ENCODE results near the gene LIM2.

The LIM2 gene

DNA sequence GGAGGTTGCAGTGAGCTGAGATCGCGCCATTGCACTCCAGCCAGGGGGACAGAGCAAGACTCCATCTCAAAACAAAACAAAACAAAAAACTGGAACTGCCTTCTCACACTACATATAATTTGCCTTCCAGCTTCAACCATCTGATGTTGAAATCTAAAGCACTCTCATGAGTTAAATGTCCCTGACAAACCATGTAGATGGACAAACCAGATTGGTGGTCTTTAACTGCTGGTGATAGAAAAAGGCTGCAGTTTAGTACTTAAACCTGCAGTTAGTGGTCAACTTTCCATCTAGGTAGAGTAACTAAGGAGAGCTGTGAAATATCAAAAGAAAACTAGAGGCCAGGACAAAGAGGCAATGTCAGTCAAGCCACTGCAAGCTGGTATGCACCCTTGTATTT is 8.4 kb upstream of the LIM2 start:
- no peak for DNase-seq (ENCODE audit: low read depth in 2 of 2)

- DNase-seq (ENCODE audit: low read depth in 2 of 2): peak; percentile 70 to 83
Measured at GRCh38 chr19:51394050-51394836, 6.5 kb upstream of the LIM2 start.

GRCh38 chr19:51392701-51393100 is 4.9 kb upstream of the LIM2 start:
- no peak for DNase-seq (ENCODE audit: low read depth in 2 of 2)

DNA sequence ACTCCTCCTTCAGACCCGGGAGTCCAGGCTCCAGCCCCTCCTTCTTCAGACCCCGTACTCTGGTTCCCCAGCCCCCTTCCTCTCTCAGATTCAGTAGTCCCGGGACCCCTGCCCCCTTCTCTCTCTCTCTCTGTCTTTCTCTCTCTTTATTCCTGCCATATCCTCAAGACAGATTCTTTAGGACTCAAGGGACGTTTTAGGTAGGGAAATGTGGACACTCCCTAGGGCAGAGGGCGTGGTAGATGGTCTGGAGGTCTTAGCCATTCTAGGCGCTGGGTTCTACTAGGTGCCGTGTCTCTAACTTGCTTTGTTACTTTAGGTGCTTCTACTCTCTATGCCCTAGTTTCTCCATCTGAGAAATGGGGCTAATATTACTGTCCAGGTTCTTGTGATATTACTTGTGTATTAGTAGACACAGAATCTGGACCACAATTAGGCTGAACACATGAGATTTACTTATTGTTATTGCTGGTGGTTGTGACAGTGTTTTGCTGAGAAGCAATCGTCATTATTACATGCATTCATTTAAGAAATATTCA is 3.4 kb upstream of the LIM2 start:
- DNase-seq (ENCODE audit: low read depth in 2 of 2): no peak

- DNase-seq (ENCODE audit: low read depth in 2 of 2): no peak
Measured at GRCh38 chr19:51389143-51389542, 1.4 kb upstream of the LIM2 start.

DNA sequence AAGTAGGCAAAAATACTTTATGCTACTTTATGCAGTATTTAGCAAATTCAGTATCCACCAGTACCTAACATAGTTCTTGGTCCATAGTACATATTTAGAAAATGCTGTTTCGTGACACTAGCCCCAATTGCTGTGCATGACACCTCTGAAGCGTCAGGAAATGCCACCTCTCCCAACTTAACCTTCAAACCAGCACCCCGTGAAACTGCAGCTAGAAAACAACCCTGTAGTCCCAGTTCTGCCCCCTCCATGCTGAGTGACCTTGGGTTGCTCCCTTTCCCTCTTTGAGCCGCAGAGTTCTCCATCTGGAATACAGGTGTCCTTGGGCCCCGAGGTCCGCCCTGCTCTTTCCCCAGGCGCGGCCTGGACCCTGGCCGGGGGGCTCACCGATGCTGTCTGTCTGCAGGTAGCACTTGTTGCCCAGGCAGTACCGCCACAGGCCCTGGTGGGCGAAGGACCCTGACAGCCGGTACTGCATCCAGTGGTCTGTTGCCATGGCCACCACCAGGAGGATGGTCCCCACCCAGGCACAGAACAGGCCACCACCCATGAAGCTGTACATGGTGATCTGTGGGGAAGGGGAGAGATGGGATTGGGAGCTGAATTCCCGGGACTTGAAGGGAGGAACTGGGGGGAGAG is 773 bp downstream of the LIM2 start:
- no peak for DNase-seq (ENCODE audit: low read depth in 2 of 2)

- no peak for DNase-seq (ENCODE audit: low read depth in 2 of 2)
Measured at GRCh38 chr19:51382004-51382403, 5.8 kb downstream of the LIM2 start.

GRCh38 chr19:51380379-51380778 is 7.4 kb downstream of the LIM2 start:
- DNase-seq (ENCODE audit: low read depth in 2 of 2): no peak

GRCh38 chr19:51377422-51377821 is 10.4 kb downstream of the LIM2 start:
- no peak for DNase-seq (ENCODE audit: low read depth in 2 of 2)

DNA sequence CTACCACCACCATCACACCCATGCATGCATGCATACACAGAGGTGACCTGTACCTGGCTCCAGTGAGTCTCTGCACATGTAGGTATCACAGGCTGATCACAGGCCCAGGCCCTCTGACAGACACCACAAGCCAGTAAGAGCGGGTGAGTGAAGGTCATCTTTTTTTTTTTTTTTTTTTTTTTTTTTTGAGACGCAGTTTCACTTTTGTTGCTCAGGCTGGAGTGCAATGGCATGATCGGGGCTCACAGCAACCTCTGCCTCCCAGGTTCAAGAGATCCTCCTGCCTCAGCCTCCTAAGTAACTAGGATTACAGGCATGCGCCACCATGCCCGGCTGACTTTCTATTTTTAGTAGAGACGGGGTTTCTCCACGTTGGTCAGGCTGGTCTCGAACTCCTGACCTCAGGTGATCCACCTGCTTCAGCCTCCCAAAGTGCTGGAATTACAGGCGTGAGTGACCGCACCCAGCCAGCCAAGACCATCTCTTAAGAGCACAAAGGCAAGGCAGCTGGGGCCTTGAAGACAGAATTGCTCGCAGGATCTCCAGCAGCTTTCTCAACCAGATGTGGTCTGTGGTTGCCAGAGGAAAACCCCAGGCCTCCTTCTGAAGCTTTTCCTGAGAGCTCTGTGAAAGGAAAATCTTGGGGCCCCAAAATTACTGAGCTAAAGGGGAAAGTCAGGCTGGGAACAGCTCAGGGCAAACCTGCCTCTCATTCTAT is 12.1 kb downstream of the LIM2 start:
- DNase-seq (ENCODE audit: low read depth in 2 of 2): no peak

DNA sequence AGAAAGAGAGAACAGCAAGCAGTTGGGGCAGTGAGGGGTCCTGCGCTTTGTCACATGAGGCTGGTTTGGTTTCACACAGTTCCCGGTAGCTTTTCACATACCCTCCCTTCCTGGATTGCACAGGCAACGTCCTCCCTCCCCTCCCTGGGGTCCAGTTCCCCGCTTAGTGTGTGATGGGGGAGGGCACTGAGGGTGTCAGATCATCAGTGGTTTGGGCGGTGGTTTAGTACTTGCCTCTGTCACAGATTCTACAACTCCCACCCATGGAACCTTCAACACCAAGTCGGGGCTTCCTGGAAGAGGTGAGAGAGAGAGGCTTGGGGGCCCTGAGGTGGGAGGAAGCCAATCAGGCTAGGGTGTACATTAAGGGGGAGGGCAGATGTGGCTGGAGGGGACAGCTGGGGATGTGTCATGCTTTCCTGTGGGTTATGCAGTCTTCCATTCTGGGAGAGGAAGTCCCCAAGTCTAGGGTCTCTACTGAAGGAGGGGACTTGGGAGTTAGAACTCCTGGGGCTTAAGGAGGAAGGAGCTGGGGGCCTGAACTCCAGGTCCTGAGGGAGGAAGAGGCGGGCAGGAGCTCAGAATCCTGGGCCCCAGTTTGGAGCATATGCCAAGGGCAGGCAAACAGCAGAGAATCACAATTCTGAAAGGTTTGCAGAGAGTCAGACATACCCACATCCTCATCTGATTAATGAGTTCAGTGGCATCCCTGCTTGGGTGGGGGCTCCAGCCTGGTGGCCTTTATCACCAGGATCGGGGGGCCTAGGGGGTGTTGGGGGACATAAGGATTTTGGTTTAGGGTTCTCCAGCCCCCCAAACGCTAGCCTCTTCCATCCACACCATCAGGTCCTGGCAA is 14.9 kb downstream of the LIM2 start, which contains the start of gene NKG7:
Gene NKG7 (minus strand): TSS at position 6 of the 856 bp plus-strand sequence. CDS start 119 bp downstream, outside the sequence.
- peak; percentile 76 to 89 for DNase-seq (ENCODE audit: low read depth in 2 of 2)

- DNase-seq (ENCODE audit: low read depth in 2 of 2): no peak
Measured at GRCh38 chr19:51372021-51372648, 15.6 kb downstream of the LIM2 start.

DNA sequence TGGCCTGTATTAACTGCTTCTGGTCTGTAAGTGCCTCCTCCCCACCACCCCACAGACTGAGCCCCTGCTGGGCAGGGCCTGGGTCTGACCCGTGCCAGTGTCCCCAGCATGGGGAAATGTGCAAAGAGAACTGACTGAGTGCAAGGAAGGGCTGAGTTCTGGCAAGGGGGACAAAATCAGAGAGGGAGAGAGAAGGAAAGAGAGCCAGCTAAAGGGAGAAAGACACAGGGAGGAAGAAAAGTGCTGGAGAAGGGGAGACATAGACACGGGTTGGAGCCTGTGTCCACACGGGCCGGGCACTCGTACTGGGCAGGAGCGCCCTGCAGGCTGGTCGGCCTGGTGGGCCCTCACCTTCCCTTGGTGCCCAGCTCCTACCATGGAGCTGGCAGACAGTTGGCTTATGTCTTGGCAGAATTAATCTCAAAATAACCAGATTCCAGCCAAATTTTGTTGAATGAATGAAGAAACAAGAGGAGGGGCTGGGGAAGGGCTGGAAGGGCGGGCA is 16.5 kb downstream of the LIM2 start:
- DNase-seq (ENCODE audit: low read depth in 2 of 2): no peak

DNA sequence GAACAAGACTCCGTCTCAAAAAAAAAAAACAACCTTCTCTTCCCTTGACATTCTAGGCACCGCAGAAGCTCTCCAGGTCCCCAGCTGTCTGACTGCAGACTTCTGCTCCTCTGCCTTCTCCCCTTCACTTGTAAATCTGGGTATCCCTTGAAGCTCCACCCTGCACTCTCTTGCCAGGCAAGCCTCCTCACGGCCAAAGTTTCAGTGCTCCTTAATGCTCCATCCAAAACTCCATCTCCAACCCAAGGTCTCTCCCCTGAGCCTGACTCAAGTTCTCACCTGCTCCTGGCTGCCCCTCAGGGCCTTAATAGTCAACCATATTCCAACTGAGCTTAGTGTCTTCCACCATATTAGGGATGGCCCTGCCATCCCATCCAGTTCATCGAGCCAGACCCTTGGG is 17.5 kb downstream of the LIM2 start:
- DNase-seq (ENCODE audit: low read depth in 2 of 2): no peak

DNA sequence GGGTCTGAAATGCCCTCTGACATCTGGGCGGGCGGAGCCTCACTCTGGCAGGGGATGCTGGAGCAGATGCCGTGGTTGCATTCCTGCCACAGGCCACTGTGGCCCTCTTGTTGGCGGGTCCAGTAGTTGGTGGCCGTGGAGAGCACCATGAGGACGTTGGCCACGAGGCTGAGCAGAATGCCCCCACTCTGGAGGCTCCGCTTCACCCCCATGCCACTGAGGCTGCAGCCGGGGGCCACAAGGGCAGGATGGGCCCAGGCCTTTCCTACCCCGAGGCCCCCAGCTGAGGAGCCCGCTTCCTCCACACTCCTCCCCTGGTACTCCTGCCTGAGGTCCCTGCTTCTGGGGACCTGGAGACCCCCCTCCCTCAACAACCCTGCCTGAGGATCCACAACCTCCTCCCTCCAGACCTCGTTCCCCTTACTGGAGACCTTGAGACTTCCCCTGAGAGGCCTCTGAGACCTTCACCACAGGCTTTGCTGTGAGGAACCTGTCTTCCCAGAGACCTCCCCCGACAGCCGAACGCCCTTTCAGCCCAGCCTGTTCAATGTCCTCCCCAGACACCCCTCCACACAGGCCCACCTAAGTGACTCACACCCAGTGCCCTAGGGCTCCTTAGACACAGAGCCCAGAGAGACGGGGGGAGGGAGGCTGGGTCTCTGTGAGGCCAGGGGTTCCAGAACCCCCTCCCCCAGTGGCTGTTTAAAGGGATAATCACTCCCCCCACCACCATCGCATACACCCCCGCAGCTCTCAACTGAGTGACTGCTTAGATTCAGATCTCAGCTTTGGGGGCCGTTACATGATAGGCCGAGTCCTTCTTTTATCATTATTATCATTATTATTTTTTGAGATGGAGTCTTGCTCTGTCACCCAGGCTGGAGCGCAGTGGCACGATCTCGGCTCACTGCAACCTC is 19.1 kb downstream of the LIM2 start, which contains the start of gene CLDND2:
Gene CLDND2 (minus strand): TSS at position 638 of the 917 bp plus-strand sequence. CDS start 426 bp downstream, at position 212.
- DNase-seq (ENCODE audit: low read depth in 2 of 2): no peak

DNA sequence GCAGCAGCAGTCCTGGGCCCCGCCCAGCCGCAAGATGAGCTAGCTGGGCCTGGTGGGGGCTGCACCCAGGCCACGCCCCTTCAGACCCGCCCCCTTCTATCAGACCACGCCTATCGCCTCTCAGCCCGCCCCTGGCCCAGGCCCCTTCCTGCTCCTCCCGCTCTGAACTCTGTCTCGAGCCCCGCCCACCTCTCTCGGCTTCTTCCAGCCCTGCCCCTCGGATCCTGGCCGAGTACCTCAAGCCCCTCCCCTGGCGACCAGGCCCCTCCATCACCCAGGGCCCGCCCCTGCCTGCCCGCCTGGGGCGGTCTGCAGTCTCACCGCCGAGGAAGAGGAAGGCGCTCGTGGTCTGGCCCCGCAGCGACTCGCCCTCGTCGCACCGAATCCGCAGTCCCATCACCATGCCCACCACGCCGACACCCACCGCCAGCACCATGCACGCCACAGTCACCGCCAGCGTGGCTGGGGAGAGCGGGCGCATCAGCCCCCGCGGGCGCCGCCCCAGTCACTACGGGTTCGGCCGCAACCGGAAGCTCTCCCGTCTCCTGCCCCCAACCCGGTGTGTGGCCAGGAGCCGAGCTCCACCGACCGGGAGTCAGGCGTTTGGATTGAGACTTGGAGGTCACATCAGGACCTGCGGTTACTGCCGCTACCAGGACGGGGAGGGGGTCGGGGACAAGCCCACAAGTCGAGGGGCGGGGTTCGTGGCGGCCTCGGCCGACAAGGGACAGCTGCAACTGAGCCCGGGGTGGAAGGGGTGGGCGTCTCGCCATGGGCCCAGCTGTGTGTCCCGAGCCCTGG is 20.0 kb downstream of the LIM2 start:
- DNase-seq (ENCODE audit: low read depth in 2 of 2): peak; percentile 95 to 97

DNA sequence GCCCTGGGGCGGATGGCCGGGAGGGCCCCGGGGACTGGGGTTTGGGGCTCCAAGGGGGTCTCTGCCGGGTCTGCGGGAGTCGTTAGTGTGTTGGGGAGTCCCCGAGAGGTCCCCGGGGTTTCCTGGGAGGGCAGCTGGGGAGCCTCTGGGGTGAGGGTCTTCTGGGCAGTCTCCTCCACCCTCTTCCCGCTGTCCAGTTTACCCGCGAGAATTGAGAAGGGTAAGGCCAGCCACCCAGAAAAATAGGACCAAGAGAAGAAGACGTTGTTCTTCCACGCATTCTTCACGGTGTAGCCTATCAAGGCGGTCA is 20.6 kb downstream of the LIM2 start:
- DNase-seq (ENCODE audit: low read depth in 2 of 2): no peak

- peak; percentile 81 to 91 for DNase-seq (ENCODE audit: low read depth in 2 of 2)
Measured at GRCh38 chr19:51366389-51367254, 21.2 kb downstream of the LIM2 start.
